ENCODE measurements around the gene ABCA9.

Gene ABCA9

DNA sequence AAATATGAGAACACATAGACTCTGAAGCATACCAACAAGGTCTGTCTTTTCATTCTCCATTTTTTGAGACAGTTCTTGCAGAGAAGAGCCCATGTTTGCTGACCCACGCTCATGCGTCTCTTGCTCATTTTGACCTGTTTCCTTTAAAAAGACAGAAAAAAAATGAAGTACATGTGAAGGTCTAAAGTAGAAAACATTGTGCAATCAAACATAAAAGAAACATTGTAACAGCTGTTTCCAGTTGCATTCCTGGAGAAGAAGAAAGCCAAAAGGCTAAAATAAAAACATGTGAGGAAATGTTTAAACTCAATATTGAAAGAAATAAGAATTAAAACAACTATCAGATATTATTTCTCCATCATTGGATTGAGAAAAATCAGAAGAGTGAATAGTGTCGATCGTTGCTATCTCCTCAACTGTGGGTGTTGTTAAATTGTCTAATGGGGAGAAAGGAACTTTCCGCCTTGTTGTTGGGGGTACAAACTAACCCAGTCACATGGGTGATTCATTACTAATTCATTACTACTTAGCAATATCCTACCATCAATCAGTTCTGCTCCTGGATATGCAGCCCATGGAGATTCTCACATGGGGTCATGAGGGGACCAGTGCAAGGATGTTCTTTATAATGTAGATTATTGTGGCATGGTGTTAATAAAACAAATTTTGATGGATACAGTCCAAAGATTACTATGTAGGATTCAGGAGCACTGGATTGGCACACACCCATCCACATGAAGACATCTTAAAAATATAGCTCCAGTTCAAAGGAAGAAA is 9.5 kb downstream of the ABCA9 start:
- DNase-seq (ENCODE audit: low spot score) = no peak
- TF ChIP-seq, protein P1, sequence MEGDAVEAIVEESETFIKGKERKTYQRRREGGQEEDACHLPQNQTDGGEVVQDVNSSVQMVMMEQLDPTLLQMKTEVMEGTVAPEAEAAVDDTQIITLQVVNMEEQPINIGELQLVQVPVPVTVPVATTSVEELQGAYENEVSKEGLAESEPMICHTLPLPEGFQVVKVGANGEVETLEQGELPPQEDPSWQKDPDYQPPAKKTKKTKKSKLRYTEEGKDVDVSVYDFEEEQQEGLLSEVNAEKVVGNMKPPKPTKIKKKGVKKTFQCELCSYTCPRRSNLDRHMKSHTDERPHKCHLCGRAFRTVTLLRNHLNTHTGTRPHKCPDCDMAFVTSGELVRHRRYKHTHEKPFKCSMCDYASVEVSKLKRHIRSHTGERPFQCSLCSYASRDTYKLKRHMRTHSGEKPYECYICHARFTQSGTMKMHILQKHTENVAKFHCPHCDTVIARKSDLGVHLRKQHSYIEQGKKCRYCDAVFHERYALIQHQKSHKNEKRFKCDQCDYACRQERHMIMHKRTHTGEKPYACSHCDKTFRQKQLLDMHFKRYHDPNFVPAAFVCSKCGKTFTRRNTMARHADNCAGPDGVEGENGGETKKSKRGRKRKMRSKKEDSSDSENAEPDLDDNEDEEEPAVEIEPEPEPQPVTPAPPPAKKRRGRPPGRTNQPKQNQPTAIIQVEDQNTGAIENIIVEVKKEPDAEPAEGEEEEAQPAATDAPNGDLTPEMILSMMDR (IDR thresholded peaks at IDR 0.05; ENCODE audit: extremely low read depth, insufficient read depth, missing control alignments) = no peak
- in situ Hi-C loops (cut with MboI; ENCODE audit: low pct_unique_long_range_greater_than_20kb, low sequenced_read_pairs, unreplicated experiment) = no loop called here

- no peak for DNase-seq (ENCODE audit: low spot score)
- in situ Hi-C loops (cut with MboI; ENCODE audit: low pct_unique_long_range_greater_than_20kb, low sequenced_read_pairs, unreplicated experiment) = no loop called here
- TF ChIP-seq, protein P1 (IDR thresholded peaks at IDR 0.05; ENCODE audit: extremely low read depth, insufficient read depth, missing control alignments) = no peak
Measured at GRCh38 chr17:69048634-69049033, 12.1 kb downstream of the ABCA9 start.

- DNase-seq (ENCODE audit: low spot score) = no peak
- in situ Hi-C loops (cut with MboI; ENCODE audit: low pct_unique_long_range_greater_than_20kb, low sequenced_read_pairs, unreplicated experiment) = no loop called here
- TF ChIP-seq, protein P1 (IDR thresholded peaks at IDR 0.05; ENCODE audit: extremely low read depth, insufficient read depth, missing control alignments) = no peak
Measured at GRCh38 chr17:69047368-69048263, 13.1 kb downstream of the ABCA9 start.

- TF ChIP-seq, protein P1 (IDR thresholded peaks at IDR 0.05; ENCODE audit: extremely low read depth, insufficient read depth, missing control alignments) = no peak
- DNase-seq (ENCODE audit: low spot score) = no peak
- in situ Hi-C loops (cut with MboI; ENCODE audit: low pct_unique_long_range_greater_than_20kb, low sequenced_read_pairs, unreplicated experiment) = no loop called here
Measured at GRCh38 chr17:69046121-69046807, 14.5 kb downstream of the ABCA9 start.

DNA sequence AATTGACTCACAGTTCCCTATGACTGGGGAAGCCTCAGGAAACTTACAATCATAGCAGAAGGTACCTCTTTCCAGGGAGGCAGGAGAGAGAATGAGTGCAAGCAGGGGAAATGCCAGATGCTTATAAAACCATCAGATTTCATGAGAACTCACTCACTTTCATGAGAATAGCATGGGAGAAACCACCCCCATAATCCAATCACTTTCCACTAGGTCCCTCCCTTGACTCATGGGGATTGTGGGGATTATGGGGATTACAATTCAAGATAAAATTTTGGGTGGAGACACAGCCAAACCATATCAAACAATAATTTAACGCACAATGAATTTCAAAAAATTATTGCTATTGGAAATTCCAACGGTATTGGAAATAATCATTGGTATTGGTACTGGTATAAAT is 15.1 kb downstream of the ABCA9 start:
- in situ Hi-C loops (cut with MboI; ENCODE audit: low pct_unique_long_range_greater_than_20kb, low sequenced_read_pairs, unreplicated experiment) = no loop called here
- no peak for DNase-seq (ENCODE audit: low spot score)
- TF ChIP-seq, protein P1 (IDR thresholded peaks at IDR 0.05; ENCODE audit: extremely low read depth, insufficient read depth, missing control alignments) = no peak

DNA sequence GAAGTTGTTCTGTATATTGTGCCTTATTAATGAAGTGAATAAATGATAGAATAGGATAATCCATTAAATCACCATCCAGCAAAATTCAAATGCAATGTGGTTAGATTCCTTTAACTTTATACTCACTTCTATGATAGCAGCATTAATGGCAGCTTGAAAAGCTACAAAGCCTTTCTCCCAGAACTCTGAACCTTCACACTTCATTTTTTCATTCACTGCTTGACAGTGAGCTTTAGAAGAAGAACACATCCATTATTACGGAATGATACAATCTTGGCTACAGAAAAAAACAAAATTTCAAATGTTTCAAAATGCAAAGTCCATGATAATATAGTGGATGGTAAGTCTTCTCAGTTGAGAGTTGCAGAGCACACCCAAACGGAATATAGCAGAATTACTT is 16.4 kb downstream of the ABCA9 start:
- TF ChIP-seq, protein P1 (IDR thresholded peaks at IDR 0.05; ENCODE audit: extremely low read depth, insufficient read depth, missing control alignments) = no peak
- in situ Hi-C loops (cut with MboI; ENCODE audit: low pct_unique_long_range_greater_than_20kb, low sequenced_read_pairs, unreplicated experiment) = no loop called here
- no peak for DNase-seq (ENCODE audit: low spot score)

Data from GM13977 (cell line).